ENCODE measurements around the gene RAET1G.
"Not testable (repeated sequence)": the region's sequence is repeated elsewhere in the genome, so short reads cannot be mapped to it uniquely, and the experiment has no call there.

Gene RAET1G

DNA sequence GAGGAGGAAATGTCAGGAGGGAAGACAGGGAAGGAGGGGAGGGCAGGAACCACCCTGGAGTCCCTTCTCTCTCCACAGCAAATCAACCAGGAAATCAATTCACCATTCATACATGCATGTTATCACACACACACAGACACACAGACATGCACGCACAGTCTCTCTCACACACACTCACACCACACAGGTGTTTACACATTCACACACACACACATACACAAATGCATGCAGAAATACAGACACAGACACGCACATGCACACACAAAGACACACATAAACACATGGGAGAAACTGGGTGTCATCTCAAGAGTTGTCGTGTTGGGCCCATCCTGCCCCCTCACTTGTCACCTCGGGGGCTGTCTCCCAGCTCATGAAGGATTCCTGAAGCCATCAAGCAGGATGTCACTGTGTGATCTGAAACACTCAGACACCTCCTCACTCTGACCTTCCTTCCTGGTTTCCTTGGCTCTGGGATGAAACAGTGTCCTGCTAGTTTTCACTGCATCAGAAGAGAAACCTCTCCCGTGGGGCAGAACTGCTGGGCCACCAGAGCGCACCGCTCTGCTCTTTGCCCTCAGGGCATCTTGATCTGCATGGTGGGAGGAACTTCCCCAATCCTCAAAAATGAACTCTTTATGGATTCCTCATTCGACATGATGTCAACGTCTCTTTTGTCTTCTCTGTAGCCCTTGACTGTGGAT is 9.2 kb downstream of the RAET1G start:
- no peak for DNase-seq (ENCODE audit: low read depth, low spot score)

DNA sequence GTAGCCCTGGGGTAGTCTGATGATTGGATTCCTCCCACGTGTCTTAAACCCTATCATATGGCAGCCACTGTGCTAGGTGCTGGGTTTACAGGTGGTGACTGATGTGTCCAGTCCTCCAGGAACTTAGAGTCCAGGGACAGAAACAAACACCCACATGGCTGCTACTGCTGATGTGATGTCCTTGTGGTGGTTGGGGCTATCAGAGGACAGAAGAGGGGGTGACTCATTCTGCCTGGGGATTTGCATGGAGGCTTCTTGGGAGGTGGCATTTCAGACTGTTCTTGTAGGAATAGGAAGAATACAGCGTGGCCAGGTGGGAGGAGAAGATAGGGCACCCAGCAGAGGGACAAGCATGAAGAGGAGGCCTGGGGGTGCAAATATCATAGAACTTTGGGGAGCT is 9.8 kb downstream of the RAET1G start:
- DNase-seq (ENCODE audit: low read depth, low spot score), result no peak

- DNase-seq (ENCODE audit: low read depth, low spot score), result not testable (repeated sequence)
These were observed 10.2 kb downstream of the RAET1G start for GRCh38 chr6:149912680-149913079.

DNA sequence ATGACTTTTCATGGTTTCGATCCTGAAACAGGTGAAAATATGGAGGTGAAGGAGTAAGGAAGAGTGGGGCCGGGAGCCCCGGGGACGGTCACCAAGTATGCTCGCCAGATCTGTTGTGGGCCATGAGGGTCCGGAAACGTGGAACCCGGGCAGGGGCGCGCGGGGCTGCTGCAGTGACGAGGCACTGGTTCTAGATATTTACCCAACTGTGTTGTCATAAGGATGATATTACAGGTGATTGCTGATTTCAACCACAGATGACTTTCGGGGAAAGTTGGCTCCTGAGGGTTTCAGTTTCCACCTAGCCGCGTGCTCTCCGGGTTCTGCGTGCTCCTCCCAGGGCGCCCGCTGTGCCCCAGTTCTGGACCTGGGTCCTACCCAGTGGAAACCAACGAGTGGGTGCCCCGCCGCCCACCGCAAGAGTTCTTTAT is 12.2 kb downstream of the RAET1G start:
- DNase-seq (ENCODE audit: low read depth, low spot score), result no peak

- DNase-seq (ENCODE audit: low read depth, low spot score), result no peak
These were observed 13.0 kb downstream of the RAET1G start for GRCh38 chr6:149909701-149910470.

GRCh38 chr6:149908480-149908879 is 14.4 kb downstream of the RAET1G start:
- not testable (repeated sequence) for DNase-seq (ENCODE audit: low read depth, low spot score)

GRCh38 chr6:149907317-149907716 is 15.6 kb downstream of the RAET1G start:
- DNase-seq (ENCODE audit: low read depth, low spot score), result no peak

DNA sequence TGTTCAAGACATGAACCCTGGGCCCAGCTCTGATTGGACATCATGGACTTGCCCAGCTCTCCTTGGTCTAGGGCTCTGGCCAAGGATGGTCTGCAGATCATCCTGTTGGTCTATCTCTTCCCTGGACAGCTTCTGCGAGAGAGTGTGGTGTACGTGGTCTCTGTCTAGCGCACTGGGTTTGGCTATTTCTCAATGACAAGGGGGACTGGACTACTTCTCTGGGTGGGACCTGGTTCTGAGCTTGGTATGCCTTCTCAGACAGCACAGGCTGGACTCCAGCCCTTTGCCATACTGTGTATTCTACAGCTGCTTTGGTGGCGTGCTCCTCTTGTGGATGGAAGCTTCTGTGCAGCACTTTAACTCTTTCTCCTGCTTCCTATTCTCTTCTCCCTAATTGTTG is 16.5 kb downstream of the RAET1G start:
- no peak for DNase-seq (ENCODE audit: low read depth, low spot score)

DNA sequence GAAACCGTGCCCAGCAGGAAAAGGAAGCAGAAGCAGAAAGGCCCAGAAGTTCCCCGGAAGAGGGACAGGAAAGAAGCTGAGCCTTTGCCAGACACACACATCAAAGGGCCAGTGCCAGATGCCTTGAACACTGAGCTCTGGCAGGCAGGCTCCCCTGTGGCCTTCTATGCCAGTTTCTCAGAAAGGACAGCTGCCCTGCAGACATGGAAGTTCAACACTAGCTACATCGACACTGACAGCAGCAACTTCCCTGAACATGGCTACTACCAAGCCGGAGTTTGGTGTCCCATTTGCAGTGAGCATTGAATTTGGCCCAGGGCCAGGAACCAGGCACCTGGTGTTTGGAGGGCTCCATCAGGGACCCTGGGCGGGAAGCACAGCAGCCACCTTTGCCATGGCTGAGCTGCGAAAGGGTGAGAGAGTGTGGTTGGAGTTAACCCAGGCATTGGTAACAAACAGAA is 17.0 kb downstream of the RAET1G start:
- DNase-seq (ENCODE audit: low read depth, low spot score), result no peak

GRCh38 chr6:149905371-149905910 is 17.5 kb downstream of the RAET1G start:
- DNase-seq (ENCODE audit: low read depth, low spot score), result no peak

DNA sequence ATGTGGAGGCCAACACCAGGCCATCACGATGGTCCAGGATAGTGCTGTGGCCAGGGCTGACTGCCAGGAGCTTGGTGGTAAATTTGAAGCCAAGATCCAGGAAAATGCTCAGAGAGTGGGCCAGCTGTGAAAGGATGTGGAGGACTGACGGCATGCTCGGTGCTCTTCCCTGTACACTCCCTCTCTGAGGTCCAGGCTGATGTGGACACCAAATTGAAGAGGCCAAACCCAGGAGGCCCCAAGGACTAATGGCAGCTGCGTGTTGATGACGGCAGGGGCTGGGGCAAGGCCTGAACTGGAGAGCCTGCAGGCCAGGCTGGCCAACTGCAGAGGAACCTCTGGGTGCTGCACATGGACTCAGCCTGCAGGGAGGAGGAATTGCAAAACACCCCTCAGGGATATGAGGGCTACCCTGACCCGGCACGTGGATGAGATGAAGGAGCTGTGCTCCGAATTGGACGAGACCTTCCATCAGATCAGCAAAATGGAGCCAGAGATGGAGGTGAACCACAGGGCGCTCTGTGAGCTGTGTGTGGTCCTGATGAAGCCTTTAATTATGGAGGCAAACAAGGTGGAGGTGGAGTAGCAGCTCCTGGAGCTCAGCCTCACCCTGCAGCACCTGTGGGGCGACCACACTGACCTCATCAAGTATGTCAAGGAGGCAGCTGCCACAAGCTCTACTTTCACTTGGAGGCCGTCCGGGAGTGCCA is 18.1 kb downstream of the RAET1G start:
- DNase-seq (ENCODE audit: low read depth, low spot score), result no peak

- no peak for DNase-seq (ENCODE audit: low read depth, low spot score)
These were observed 18.8 kb downstream of the RAET1G start for GRCh38 chr6:149903938-149904611.

DNA sequence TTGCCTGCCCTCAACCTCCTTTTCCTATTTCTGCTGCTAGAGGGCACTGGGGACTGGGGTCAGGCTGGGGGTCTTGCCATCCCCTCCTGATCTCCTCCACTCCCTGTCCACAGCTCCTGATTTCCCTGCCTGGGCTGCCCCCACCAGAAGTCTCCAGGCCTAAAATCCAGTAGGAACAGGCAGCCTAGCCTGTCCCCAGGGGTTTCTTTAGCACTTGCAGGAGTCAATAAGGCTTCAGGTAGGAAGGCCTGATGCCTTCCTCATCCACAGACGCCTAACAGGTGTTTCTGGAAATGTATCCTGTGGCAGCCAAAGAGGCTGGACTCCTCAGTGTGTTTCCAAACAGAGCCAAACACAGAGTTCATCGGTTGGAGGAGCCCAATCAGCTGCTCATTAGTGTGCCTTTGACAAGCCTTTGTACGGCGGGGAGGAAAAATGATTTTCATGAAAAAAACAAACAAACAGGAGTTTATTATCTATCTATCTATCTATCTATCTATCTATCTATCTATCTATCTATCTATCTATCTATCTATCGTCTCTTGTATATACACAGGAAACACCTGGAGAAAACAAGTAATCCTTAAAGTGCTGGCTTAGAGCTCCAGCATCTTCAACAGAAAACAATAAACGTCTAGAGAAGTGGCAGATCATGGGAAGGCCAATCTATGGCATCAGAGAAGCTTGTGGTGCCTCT is 21.3 kb downstream of the RAET1G start:
- DNase-seq (ENCODE audit: low read depth, low spot score), result no peak

GRCh38 chr6:149900620-149901443 is 22.1 kb downstream of the RAET1G start:
- no peak for DNase-seq (ENCODE audit: low read depth, low spot score)

DNA sequence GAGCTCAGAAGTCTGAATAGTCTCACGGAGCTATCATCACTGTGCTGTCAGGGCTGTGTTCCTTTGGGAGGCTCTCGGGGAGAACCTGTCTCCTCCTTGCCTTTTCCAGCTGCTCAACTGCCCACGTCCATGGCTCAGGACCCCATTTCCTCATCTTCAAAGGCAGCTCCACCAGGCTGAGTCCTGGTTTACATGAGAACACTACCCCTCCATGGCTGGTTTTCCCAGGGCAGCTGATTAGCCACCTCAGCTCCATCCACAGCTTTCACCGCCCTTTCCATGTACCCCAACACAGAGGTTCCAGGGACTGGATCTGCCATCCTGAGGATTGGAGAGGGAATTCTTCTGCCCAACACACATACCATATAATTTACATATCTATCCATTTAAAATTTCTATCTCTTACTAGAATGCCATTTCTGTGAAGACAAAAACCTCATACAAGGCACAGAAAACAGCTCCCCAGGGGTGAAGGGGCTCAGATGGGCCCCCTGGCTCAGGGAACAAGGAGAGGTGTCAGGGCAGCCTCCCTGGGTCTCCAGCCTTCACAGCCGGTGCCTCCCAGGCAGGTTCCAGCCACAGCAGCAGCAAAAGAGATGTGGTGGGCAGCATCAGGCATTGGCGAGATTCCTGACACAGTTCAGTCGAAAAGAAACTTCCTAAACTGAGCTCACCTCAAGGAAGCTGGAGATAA is 22.8 kb downstream of the RAET1G start:
- DNase-seq (ENCODE audit: low read depth, low spot score), result no peak

DNA sequence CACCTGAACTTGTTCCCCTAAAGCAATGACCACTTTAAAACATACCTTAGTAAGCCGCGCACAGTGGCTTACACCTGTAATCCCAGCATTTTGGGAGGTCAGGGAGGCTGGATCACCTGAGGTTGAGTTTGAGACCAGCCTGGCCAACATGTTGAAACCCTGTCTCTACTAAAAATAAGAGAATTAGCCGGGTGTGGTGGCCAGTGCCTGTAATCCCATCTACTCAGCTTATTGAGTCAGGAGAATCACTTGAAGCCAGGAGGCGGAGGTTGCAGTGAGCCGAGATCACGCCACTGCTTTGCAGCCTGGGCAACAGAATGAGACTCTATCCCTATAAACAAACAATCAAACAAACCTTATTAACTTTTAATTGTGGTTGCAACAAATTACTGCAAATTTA is 23.4 kb downstream of the RAET1G start:
- no peak for DNase-seq (ENCODE audit: low read depth, low spot score)

GRCh38 chr6:149898966-149899365 is 24.0 kb downstream of the RAET1G start:
- DNase-seq (ENCODE audit: low read depth, low spot score), result no peak

GRCh38 chr6:149897855-149898744 is 24.8 kb downstream of the RAET1G start, which contains the start of gene RAET1E:
RAET1E (minus strand) TSS chr6:149898113; CDS start chr6:149890901, 7,212 bp downstream.
- DNase-seq (ENCODE audit: low read depth, low spot score), result no peak

Measured in astrocyte of the hippocampus (primary cell).